HepG2 (cell line): ENCODE results near the gene PLEKHG2. TPM values are rescaled to one million over a fixed set of nuclear protein-coding genes. Genes with fewer than 3 reads are reported as not detected.

Experiments used
- GZF1 ChIP-seq: sonication (generic); formaldehyde crosslinking; IDR thresholded peaks from 2 replicates; pipeline ENCODE4 v1.5.1; 2020; ENCODE audit warnings: mild to moderate bottlenecking, missing genetic modification reagents
- HNRNPH1 ChIP-seq: fragments of 200-400 bp; formaldehyde crosslinking; optimal IDR thresholded peaks from 2 replicates; pipeline ENCODE3; 2017; ENCODE audit warnings: mild to moderate bottlenecking, low read depth, low read length
- MLLT10 ChIP-seq: sonication (generic); formaldehyde crosslinking; IDR thresholded peaks from 2 replicates; pipeline ENCODE4 v1.4.0; 2020; ENCODE audit warnings: missing genetic modification reagents
- NKX3-1 ChIP-seq: sonication (generic); formaldehyde crosslinking; IDR thresholded peaks from 2 replicates; pipeline ENCODE4 v1.5.0; 2020; ENCODE audit warnings: missing genetic modification reagents
- PLRG1 ChIP-seq: fragments of 450-650 bp; conservative IDR thresholded peaks from 2 replicates; pipeline ENCODE4 v1.6.1; 2016
- SALL2 ChIP-seq: sonication (generic); formaldehyde crosslinking; IDR thresholded peaks from 2 replicates; pipeline ENCODE4 v1.8.1; 2023; ENCODE audit warnings: mild to moderate bottlenecking, missing genetic modification reagents, inconsistent platforms
- ZBTB46 ChIP-seq: sonication (generic); formaldehyde crosslinking; IDR thresholded peaks from 2 replicates; pipeline ENCODE4 v1.4.0; 2020; ENCODE audit warnings: mild to moderate bottlenecking, missing genetic modification reagents, borderline replicate concordance
- ZFAT ChIP-seq: sonication (generic); formaldehyde crosslinking; conservative IDR thresholded peaks from 2 replicates; pipeline ENCODE4 v1.8.1; 2023; ENCODE audit warnings: missing genetic modification reagents, inconsistent platforms
- ZNF121 ChIP-seq: sonication (generic); formaldehyde crosslinking; IDR thresholded peaks from 2 replicates; pipeline ENCODE4 v1.5.0; 2020; ENCODE audit warnings: mild to moderate bottlenecking, missing genetic modification reagents
- ZNF30 ChIP-seq: sonication (generic); formaldehyde crosslinking; IDR thresholded peaks from 2 replicates; pipeline ENCODE4 v1.5.0; 2020; ENCODE audit warnings: mild to moderate bottlenecking, missing genetic modification reagents
- ZNF646 ChIP-seq: sonication (generic); formaldehyde crosslinking; IDR thresholded peaks from 2 replicates; pipeline ENCODE4 v1.9.0; 2021; ENCODE audit warnings: mild to moderate bottlenecking, missing genetic modification reagents
- ZNF770 ChIP-seq: sonication (generic); formaldehyde crosslinking; IDR thresholded peaks from 2 replicates; pipeline ENCODE4 v1.5.0; 2020; ENCODE audit warnings: mild to moderate bottlenecking, missing genetic modification reagents
- polyA plus RNA-seq, 8 experiments: library from polyadenylated mRNA; depleted of rRNA in 3 of 8; stranded (reverse) in 7 of 8; unstranded in 1 of 8; fragments of >200 nt; fragmentation: Illumina TruSeq in 4 of 8; extraction: Trizol in 4 of 8; gene quantifications; 2 replicates each; pipeline versions ENCODE4 v1.2.1 to v1.2.3, GENCODE V29; 2011 to 2016; ENCODE audit warnings: low read depth in 4 of 8, missing spikeins in 1 of 8, mixed read lengths in 1 of 8; ENCODE audit not compliant: insufficient read depth in 1 of 8
- total RNA-seq, 5 experiments: library from RNA; depleted of rRNA; stranded (reverse); fragments of >200 nt; fragmentation: Illumina TruSeq; extraction: Trizol; gene quantifications; 2 replicates each; pipeline ENCODE4 v1.2.3, GENCODE V29; 2016; ENCODE audit warnings: low read depth in 1 of 5
- TF ChIP-seq, protein P1 (sequence below): IDR thresholded peaks from 2 replicates; pipeline ENCODE4 v1.6.1; 2018; ENCODE audit warnings: missing genetic modification reagents, mild to moderate bottlenecking, missing compliant biosample characterization
- TF ChIP-seq, protein P2 (sequence below): fragments of 450-650 bp; IDR thresholded peaks from 2 replicates; pipeline ENCODE4 v1.6.1; 2017; ENCODE audit warnings: mild to moderate bottlenecking

The PLEKHG2 gene
- total and polyA plus RNA-seq, 2 of the 13 experiments (the other 11 are each of a cell fraction or from before 2014, with no cell fraction given): 3.6 to 6.8 TPM

DNA sequence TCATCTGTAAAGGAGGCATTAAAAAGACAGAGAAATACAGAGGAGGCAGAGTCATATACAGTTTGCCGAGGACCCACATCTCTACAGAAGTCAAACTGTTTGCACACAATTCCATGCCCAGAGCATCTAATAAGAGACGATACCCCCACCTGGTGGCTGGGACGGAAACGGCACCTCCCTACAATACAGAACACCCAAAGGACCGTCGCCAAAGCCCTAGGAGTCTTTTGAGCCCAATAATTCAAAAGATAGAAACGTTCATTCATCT lies 703 bp upstream of the PLEKHG2 start (continued):
- TF ChIP-seq HNRNPH1 (no peak), NKX3-1 (CRISPR knock-in tag) (no peak), ZNF770 (CRISPR knock-in tag) (0 out of 2 replicates have a peak, but pooled peaks have one; percentile 46), ZNF30 (no peak), ZNF646 (CRISPR knock-in tag) (peak; percentile 64; the same call in 1 of the 2 replicates), MLLT10 (no peak), ZBTB46 (CRISPR knock-in tag) (no peak), GZF1 (CRISPR knock-in tag) (no peak), SALL2 (CRISPR knock-in tag) (no peak), ZFAT (CRISPR knock-in tag) (no peak), PLRG1 (no peak), ZNF121 (no peak)
- TF ChIP-seq, protein P1, sequence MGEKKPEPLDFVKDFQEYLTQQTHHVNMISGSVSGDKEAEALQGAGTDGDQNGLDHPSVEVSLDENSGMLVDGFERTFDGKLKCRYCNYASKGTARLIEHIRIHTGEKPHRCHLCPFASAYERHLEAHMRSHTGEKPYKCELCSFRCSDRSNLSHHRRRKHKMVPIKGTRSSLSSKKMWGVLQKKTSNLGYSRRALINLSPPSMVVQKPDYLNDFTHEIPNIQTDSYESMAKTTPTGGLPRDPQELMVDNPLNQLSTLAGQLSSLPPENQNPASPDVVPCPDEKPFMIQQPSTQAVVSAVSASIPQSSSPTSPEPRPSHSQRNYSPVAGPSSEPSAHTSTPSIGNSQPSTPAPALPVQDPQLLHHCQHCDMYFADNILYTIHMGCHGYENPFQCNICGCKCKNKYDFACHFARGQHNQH (CRISPR knock-in tag): no peak
- TF ChIP-seq, protein P2, sequence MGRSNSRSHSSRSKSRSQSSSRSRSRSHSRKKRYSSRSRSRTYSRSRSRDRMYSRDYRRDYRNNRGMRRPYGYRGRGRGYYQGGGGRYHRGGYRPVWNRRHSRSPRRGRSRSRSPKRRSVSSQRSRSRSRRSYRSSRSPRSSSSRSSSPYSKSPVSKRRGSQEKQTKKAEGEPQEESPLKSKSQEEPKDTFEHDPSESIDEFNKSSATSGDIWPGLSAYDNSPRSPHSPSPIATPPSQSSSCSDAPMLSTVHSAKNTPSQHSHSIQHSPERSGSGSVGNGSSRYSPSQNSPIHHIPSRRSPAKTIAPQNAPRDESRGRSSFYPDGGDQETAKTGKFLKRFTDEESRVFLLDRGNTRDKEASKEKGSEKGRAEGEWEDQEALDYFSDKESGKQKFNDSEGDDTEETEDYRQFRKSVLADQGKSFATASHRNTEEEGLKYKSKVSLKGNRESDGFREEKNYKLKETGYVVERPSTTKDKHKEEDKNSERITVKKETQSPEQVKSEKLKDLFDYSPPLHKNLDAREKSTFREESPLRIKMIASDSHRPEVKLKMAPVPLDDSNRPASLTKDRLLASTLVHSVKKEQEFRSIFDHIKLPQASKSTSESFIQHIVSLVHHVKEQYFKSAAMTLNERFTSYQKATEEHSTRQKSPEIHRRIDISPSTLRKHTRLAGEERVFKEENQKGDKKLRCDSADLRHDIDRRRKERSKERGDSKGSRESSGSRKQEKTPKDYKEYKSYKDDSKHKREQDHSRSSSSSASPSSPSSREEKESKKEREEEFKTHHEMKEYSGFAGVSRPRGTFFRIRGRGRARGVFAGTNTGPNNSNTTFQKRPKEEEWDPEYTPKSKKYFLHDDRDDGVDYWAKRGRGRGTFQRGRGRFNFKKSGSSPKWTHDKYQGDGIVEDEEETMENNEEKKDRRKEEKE: no peak
